Uterus (tissue), 2 donors: ENCODE measurements around the gene MAPK10.

Experiments
- POLR2A ChIP-seq, 2 donors: fragments of 450-650 bp; IDR thresholded peaks; one replicate each; pipeline ENCODE4 v1.6.1; 2016; ENCODE audit warnings: antibody characterized with exemption in 2 of 2, mild to moderate bottlenecking in 1 of 2, moderate library complexity in 1 of 2
- TF ChIP-seq, protein P1 (sequence below), 4 experiments: fragments of 200-600 bp in 2 of 4; fragments of 450-650 bp in 2 of 4; sonication (generic) in 2 of 4; IDR thresholded peaks; one replicate each; pipeline ENCODE4 v1.5.1; 2016 to 2019; ENCODE audit warnings: antibody characterized with exemption in 4 of 4, mild to moderate bottlenecking in 2 of 4, moderate library complexity in 1 of 4

DNA sequence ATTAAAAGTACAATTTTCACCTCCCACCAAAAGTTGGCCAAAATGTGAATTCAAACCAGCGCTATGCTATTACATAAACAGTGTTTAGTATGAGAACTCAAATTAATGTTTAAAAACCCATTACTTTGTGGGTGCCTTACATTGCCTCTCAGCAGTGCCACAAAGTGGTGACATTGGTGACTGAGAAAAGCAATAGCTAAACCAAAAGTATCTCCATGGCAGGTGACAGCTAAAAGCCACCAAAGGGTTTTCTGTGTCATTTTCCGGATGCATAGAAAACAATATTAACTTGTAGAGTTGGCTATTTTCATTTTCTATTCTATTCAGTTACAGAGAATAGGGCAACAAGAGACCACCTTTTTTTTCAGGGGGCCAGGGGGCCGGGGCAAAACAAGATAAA is 261.2 kb downstream of the MAPK10 start:
- TF ChIP-seq, protein P1, sequence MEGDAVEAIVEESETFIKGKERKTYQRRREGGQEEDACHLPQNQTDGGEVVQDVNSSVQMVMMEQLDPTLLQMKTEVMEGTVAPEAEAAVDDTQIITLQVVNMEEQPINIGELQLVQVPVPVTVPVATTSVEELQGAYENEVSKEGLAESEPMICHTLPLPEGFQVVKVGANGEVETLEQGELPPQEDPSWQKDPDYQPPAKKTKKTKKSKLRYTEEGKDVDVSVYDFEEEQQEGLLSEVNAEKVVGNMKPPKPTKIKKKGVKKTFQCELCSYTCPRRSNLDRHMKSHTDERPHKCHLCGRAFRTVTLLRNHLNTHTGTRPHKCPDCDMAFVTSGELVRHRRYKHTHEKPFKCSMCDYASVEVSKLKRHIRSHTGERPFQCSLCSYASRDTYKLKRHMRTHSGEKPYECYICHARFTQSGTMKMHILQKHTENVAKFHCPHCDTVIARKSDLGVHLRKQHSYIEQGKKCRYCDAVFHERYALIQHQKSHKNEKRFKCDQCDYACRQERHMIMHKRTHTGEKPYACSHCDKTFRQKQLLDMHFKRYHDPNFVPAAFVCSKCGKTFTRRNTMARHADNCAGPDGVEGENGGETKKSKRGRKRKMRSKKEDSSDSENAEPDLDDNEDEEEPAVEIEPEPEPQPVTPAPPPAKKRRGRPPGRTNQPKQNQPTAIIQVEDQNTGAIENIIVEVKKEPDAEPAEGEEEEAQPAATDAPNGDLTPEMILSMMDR (IDR thresholded peaks at IDR 0.05), result no peak
- no peak for TF ChIP-seq POLR2A (IDR thresholded peaks at IDR 0.05)
